ENCODE measurements around the gene USP3. TPM values are rescaled to one million over a fixed set of nuclear protein-coding genes. Genes with fewer than 3 reads are reported as not detected.

USP3 gene
- total RNA-seq, 4 donors from 2014 or later = 27.3 to 52.8 (median 32.2) TPM

- Histone ChIP-seq H3K9me3 (no peaks in the 10 kb centered on the region), H3K4me3 (no peak overlapping the region), H3K36me3 (no peaks in the 10 kb centered on the region), H3K27ac (no peak overlapping the region), H3K4me1 (peaks cover 5 to 75% (median 18%) of the 10 kb centered on the region in 3 donors), H3K27me3 (no peaks in the 10 kb centered on the region)
- 93 to 98% methylated on average over 6 of the region's 6 CpGs for WGBS, 2 donors
- intact Hi-C loops (cut with DNase I) = no loop called here
- TF ChIP-seq POLR2A (IDR thresholded peaks at IDR 0.05) (no peak), CTCF (IDR thresholded peaks at IDR 0.05) (no peak)
- DNase-seq = no peak
These were observed 26.1 kb upstream of the USP3 start for GRCh38 chr15:63478243-63478642.

GRCh38 chr15:63480441-63480821 is 24.0 kb upstream of the USP3 start:
- H3K9me3 ChIP-seq = no peaks in the 10 kb centered on the region
- TF ChIP-seq POLR2A (IDR thresholded peaks at IDR 0.05) (no peak), CTCF (IDR thresholded peaks at IDR 0.05) (no peak)
- no peaks in the 10 kb centered on the region for H3K36me3 ChIP-seq
- no peak for DNase-seq
- WGBS, 2 donors = 77 to 83% methylated on average over 2 of the region's 2 CpGs
- peak overlapping the region in 1 of 4 donors; percentile 23 for H3K27ac ChIP-seq
- peaks cover 0 to 69% (median 15%) of the 10 kb centered on the region in 3 donors for H3K4me1 ChIP-seq
- intact Hi-C loops (cut with DNase I) = no loop called here
- no peak overlapping the region for H3K4me3 ChIP-seq
- H3K27me3 ChIP-seq = no peaks in the 10 kb centered on the region

GRCh38 chr15:63481105-63481810 is 23.1 kb upstream of the USP3 start:
- Histone ChIP-seq H3K36me3 (no peaks in the 10 kb centered on the region), H3K9me3 (no peaks in the 10 kb centered on the region), H3K27me3 (no peaks in the 10 kb centered on the region), H3K4me3 (no peak overlapping the region), H3K4me1 (peaks cover 0 to 61% (median 15%) of the 10 kb centered on the region in 3 donors), H3K27ac (peak overlapping the region in 1 of 4 donors; percentile 23)
- DNase-seq = no peak
- intact Hi-C loops (cut with DNase I) = no loop called here
- WGBS, 2 donors = 60 to 68% methylated on average over 1 to 3 of the region's 3 CpGs
- TF ChIP-seq POLR2A (IDR thresholded peaks at IDR 0.05) (no peak), CTCF (IDR thresholded peaks at IDR 0.05) (no peak)

- intact Hi-C loops (cut with DNase I) = no loop called here
- Histone ChIP-seq H3K9me3 (no peaks in the 10 kb centered on the region), H3K27me3 (no peaks in the 10 kb centered on the region), H3K4me1 (peaks cover 0 to 61% (median 24%) of the 10 kb centered on the region in 3 donors), H3K27ac (peak overlapping the region in 3 of 4 donors; percentile 20 to 74 (median 21)), H3K36me3 (no peaks in the 10 kb centered on the region), H3K4me3 (no peak overlapping the region)
- DNase-seq = no peak
- WGBS, 2 donors = 73 to 74% methylated on average over 5 to 7 of the region's 7 CpGs
- TF ChIP-seq POLR2A (IDR thresholded peaks at IDR 0.05) = no peak
- no peak for TF ChIP-seq CTCF (IDR thresholded peaks at IDR 0.05)
These were observed 21.5 kb upstream of the USP3 start for GRCh38 chr15:63482874-63483323.

- WGBS, 2 donors = 40 to 43% methylated on average over 6 of the region's 6 CpGs
- H3K4me1 ChIP-seq = peaks cover 0 to 61% (median 24%) of the 10 kb centered on the region in 3 donors
- no peaks in the 10 kb centered on the region for H3K27me3 ChIP-seq
- H3K4me3 ChIP-seq = no peak overlapping the region
- no peak for DNase-seq
- TF ChIP-seq POLR2A (IDR thresholded peaks at IDR 0.05) = no peak
- TF ChIP-seq CTCF (IDR thresholded peaks at IDR 0.05) = no peak
- no peaks in the 10 kb centered on the region for H3K9me3 ChIP-seq
- peak overlapping the region in 3 of 4 donors; percentile 20 to 74 (median 21) for H3K27ac ChIP-seq
- intact Hi-C loops (cut with DNase I) = no loop called here
- H3K36me3 ChIP-seq = no peaks in the 10 kb centered on the region
These were observed 20.6 kb upstream of the USP3 start for GRCh38 chr15:63483521-63484371.

Data from esophagus squamous epithelium (tissue), 5 donors.